ENCODE results near the gene GNA12. TPM values are rescaled to one million over a fixed set of nuclear protein-coding genes. Genes with fewer than 3 reads are reported as not detected.

The GNA12 gene
- total RNA-seq, 4 donors from 2014 or later = 17.9 to 33.3 (median 21.7) TPM

GRCh38 chr7:2761801-2762497 is 82.2 kb downstream of the GNA12 start:
- Histone ChIP-seq H3K27me3 (no peaks in the 10 kb centered on the region), H3K27ac (peak overlapping the region in 2 of 3 donors; percentile 54 to 80), H3K9me3 (no peaks in the 10 kb centered on the region), H3K4me3 (replicated peaks in 1 of 3) (no peak overlapping the region), H3K36me3 (no peaks in the 10 kb centered on the region), H3K4me1 (peaks cover 0 to 39% of the 10 kb centered on the region in 2 donors)
- intact Hi-C loops (cut with DNase I) = no loop called here
- no peak for DNase-seq
- 97% methylated on average over 28 to 29 of the region's 29 CpGs for WGBS, 2 donors
- TF ChIP-seq CTCF (IDR thresholded peaks at IDR 0.05) = no peak
- TF ChIP-seq POLR2A (IDR thresholded peaks at IDR 0.05) = no peak

GRCh38 chr7:2761131-2761624 is 82.9 kb downstream of the GNA12 start:
- peaks cover 0 to 39% of the 10 kb centered on the region in 2 donors for H3K4me1 ChIP-seq
- TF ChIP-seq CTCF (IDR thresholded peaks at IDR 0.05) (no peak), POLR2A (IDR thresholded peaks at IDR 0.05) (no peak)
- 95 to 96% methylated on average over 19 of the region's 19 CpGs for WGBS, 2 donors
- no peaks in the 10 kb centered on the region for H3K36me3 ChIP-seq
- intact Hi-C loops (cut with DNase I) = no loop called here
- H3K4me3 ChIP-seq (replicated peaks in 1 of 3) = no peak overlapping the region
- no peak for DNase-seq
- no peaks in the 10 kb centered on the region for H3K27me3 ChIP-seq
- H3K27ac ChIP-seq = no peak overlapping the region
- no peaks in the 10 kb centered on the region for H3K9me3 ChIP-seq

GRCh38 chr7:2760098-2760889 is 83.8 kb downstream of the GNA12 start:
- Histone ChIP-seq H3K27ac (no peak overlapping the region), H3K9me3 (no peaks in the 10 kb centered on the region), H3K27me3 (no peaks in the 10 kb centered on the region), H3K36me3 (no peaks in the 10 kb centered on the region), H3K4me1 (peaks cover 0 to 39% of the 10 kb centered on the region in 2 donors), H3K4me3 (replicated peaks in 1 of 3) (no peak overlapping the region)
- TF ChIP-seq POLR2A (IDR thresholded peaks at IDR 0.05) = no peak
- peak in 2 of 6 experiments; percentile 9 to 20 for TF ChIP-seq CTCF (IDR thresholded peaks at IDR 0.05)
- WGBS, 2 donors = 70 to 75% methylated on average over 22 of the region's 22 CpGs
- intact Hi-C loops (cut with DNase I) = no loop called here
- no peak for DNase-seq

GRCh38 chr7:2759736-2760097 is 84.4 kb downstream of the GNA12 start:
- peaks cover 0 to 39% of the 10 kb centered on the region in 2 donors for H3K4me1 ChIP-seq
- no peaks in the 10 kb centered on the region for H3K36me3 ChIP-seq
- TF ChIP-seq POLR2A (IDR thresholded peaks at IDR 0.05) (no peak), CTCF (IDR thresholded peaks at IDR 0.05) (no peak)
- H3K27me3 ChIP-seq = no peaks in the 10 kb centered on the region
- no peak for DNase-seq
- no peaks in the 10 kb centered on the region for H3K9me3 ChIP-seq
- intact Hi-C loops (cut with DNase I) = no loop called here
- no peak overlapping the region for H3K27ac ChIP-seq
- no peak overlapping the region for H3K4me3 ChIP-seq (replicated peaks in 1 of 3)
- WGBS, 2 donors = 80 to 81% methylated on average over 8 of the region's 8 CpGs

All from thyroid gland (tissue), 4 donors.